CD4-positive, alpha-beta T cell treated with Interleukin-12 subunit alpha and Interleukin-12 subunit beta, for 1 hour (primary cell): ENCODE data around the gene MRFAP1L1.
"Not testable (repeated sequence)": the region's sequence is repeated elsewhere in the genome, so short reads cannot be mapped to it uniquely, and the experiment has no call there.

Experiments
- DNase-seq: peaks from one replicate; pipeline ENCODE4 v3.0.0-alpha.2; 2020

The MRFAP1L1 gene

GRCh38 chr4:6709230-6710114 lies at the start of gene MRFAP1L1:
MRFAP1L1 (minus strand) TSS chr4:6709865; CDS start chr4:6709629, 236 bp downstream.
- DNase-seq: peak; percentile 97

DNA sequence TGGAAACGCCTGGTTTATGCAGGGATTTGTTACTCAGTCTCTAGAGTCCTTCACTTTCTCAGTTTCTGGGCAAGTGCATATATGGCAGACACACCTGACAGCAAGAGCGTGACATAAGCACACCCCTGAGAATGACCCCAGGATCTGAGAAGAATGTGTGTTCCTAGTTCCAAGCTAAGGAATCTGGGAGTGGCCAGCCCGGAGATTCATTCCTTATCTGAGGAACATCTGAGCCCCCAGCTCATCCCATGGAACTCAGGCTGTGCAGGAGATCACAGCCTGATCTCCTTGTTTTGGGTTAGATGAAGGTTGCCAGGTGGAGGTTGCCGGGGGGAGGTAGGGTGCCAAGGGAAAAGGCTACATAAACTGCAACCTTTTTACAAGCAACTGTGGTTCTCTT lies 49.1 kb upstream of the MRFAP1L1 start:
- DNase-seq: no peak

GRCh38 chr4:6756345-6756744 lies 46.7 kb upstream of the MRFAP1L1 start:
- not testable (repeated sequence) for DNase-seq

DNA sequence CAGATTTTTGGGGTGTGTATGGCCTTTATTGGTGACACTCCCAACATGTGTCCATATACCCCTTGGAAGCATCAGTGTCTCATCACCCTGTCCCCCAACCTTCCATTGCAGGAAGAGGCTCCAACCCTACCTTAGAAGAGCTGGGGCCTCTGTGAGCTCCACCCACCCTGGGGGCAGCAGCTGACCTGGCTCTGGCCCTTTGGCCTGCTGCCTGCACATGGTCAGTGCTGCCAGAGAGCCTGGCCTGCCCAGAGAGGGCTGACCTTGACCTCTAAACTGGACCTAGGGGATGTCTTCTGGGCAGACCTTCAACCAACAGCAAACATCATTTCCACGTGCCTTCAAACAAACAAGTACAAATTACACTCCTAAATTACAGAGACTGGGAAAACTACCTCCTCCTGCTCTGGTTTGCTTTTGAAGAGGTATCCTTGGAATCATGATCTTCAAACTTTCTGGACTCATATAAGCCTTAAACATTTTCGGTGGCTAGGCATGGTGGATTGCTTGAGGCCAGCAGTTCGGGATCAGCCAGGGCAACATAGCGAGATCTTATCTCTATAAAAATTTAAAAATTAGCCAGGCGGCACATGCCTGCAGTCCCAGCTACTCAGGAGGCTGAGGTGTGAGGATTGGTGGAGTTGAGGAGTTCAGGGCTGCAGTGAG lies 45.6 kb upstream of the MRFAP1L1 start:
- no peak for DNase-seq

DNA sequence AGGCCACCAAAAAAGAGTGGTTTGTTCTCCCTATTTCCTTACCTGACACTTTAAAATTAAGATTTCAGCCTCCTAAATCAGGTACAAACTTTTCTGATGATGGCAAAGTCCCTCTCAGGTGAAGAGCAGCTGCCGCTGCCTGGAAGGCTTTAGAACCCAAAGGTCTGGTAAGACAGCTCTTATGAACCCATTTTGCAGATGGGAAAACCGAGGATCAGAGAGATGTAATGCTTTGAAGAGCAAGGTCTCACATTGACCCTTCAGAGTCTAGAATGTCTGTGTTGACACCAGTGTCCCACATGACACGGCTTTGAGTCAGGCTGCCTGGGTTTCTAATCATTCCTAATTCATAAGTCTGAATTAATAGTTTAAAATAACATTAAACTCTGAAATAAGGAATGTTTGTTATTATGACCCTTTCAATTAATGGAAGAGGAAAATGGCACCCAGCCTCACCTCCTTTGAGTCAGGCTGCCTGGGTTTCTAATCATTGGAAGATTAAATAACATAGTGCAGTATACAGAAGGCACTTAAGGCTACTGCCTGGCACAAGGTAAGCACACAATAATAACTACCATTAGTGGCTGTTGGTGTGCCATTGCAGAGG lies 44.9 kb upstream of the MRFAP1L1 start:
- no peak for DNase-seq

- DNase-seq: no peak
These were observed 44.2 kb upstream of the MRFAP1L1 start for GRCh38 chr4:6753891-6754290.

- no peak for DNase-seq
These were observed 43.5 kb upstream of the MRFAP1L1 start for GRCh38 chr4:6753103-6753560.

DNA sequence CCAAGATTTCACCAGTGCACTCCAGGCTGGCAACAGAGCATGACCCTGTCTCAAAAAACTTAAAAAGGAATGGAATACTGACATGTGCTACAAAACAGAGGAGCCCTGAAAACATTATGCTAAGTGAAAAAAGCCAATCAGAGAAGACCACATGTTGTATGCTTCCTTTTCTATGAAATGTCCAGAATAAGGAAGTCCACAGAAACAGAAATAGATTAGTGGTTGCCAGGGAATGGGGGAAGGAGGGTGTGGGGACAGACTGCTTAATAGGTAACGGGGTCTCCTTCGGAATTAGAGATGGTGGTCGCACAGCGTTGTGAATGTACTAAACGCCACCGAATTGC lies 42.8 kb upstream of the MRFAP1L1 start:
- DNase-seq: no peak

GRCh38 chr4:6751611-6752485 lies 42.2 kb upstream of the MRFAP1L1 start:
- DNase-seq: no peak

GRCh38 chr4:6750286-6751221 lies 40.9 kb upstream of the MRFAP1L1 start:
- DNase-seq: no peak

- no peak for DNase-seq
These were observed 39.9 kb upstream of the MRFAP1L1 start for GRCh38 chr4:6749340-6750171.

GRCh38 chr4:6748286-6748685 lies 38.6 kb upstream of the MRFAP1L1 start:
- no peak for DNase-seq

- DNase-seq: no peak
These were observed 37.8 kb upstream of the MRFAP1L1 start for GRCh38 chr4:6747294-6748051.

GRCh38 chr4:6746721-6747293 lies 37.1 kb upstream of the MRFAP1L1 start:
- no peak for DNase-seq

GRCh38 chr4:6742989-6743388 lies 33.3 kb upstream of the MRFAP1L1 start:
- DNase-seq: no peak

- no peak for DNase-seq
These were observed 32.8 kb upstream of the MRFAP1L1 start for GRCh38 chr4:6742507-6742906.

GRCh38 chr4:6740347-6740746 lies 30.7 kb upstream of the MRFAP1L1 start:
- DNase-seq: no peak

DNA sequence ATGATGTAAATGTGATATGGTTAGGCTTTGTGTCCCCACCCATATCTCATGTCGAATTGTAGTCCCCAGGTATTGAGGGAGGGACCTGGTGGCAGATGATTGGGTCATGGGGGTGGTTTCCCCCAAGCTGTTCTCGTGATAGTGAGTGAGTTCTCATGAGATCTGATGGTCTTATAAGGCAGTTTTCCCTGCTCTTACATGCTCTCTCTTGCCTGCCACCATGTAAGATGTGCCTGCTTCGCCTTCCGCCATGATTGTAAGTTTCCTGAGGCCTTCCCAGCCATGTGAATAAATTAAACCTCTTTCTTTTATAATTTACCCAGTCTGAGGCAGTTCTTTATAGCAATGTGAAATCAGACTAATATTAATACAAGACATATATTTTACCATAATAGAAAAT lies 30.3 kb upstream of the MRFAP1L1 start:
- DNase-seq: no peak

GRCh38 chr4:6734165-6734786 lies 24.6 kb upstream of the MRFAP1L1 start:
- no peak for DNase-seq
